Endothelial cell of umbilical vein (primary cell): ENCODE measurements around the gene DLST.

Source experiments
- CTCF ChIP-seq, 2 donors: IDR thresholded peaks; 1 replicate in 1 of 2; 2 replicates in 1 of 2; pipeline ENCODE4 v1.5.1; 2011; ENCODE audit warnings: low read length in 2 of 2, mild to moderate bottlenecking in 2 of 2, moderate library complexity in 2 of 2, control low read depth in 1 of 2, inconsistent platforms in 1 of 2, low read depth in 1 of 2; ENCODE audit not compliant: insufficient read depth in 1 of 2; ENCODE audit errors: extremely low read depth in 1 of 2
- EZH2 ChIP-seq: IDR thresholded peaks from 2 replicates; pipeline ENCODE4 v1.6.1; 2012; ENCODE audit warnings: borderline replicate concordance, low read depth, mild to moderate bottlenecking, moderate library complexity, low read length, inconsistent platforms; ENCODE audit not compliant: severe bottlenecking
- FOS ChIP-seq: IDR thresholded peaks from 2 replicates; pipeline ENCODE4 v1.6.1; 2011; ENCODE audit warnings: mild to moderate bottlenecking, low read length, moderate library complexity, borderline replicate concordance; ENCODE audit not compliant: insufficient read depth
- JUN ChIP-seq: IDR thresholded peaks from 2 replicates; pipeline ENCODE4 v1.6.1; 2011; ENCODE audit warnings: borderline replicate concordance, low read depth; ENCODE audit not compliant: insufficient read length, insufficient read depth
- POLR2A ChIP-seq: IDR thresholded peaks from 2 replicates; pipeline ENCODE4 v1.6.1; 2012; ENCODE audit warnings: low read depth, mild to moderate bottlenecking, control low read depth, low read length
- POLR2AphosphoS5 ChIP-seq: IDR thresholded peaks from 2 replicates; pipeline ENCODE4 v1.6.1; 2012; ENCODE audit warnings: low read depth, mild to moderate bottlenecking, control low read depth, low read length, moderate library complexity; ENCODE audit not compliant: insufficient read depth

DNA sequence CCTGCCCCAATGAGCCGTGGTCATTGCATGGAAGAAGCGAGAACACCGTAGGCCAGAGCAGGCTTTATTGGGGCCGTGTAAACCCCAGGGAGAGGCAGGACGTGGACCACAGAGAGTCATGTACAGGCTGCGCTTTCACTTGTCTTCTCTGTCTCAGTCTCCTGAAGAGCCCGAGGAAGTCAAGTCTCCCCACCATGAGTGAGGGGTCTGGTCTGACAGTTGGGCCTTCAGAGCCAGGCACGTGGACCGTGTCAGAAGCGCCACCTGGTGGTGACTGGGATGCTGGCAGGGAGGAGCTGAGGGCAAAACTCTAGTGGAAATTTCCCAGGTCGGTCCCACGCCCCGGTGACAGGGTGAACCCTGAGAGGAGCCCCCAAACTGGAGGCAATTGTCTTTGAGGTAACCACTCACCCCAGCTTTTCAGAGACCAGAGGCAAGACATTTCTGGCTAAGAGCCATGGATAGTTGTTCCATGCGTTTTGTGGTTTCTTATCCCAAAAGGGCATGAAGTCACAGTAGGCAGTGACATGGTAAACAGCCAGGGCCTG, 24.0 kb downstream of the DLST start:
- TF ChIP-seq CTCF (IDR thresholded peaks at IDR 0.05; ENCODE audit: extremely low read depth in 1 of 2, insufficient read depth in 1 of 2, low read depth in 1 of 2, low read length in 2 of 2): peak; percentile 94 to 95
- no peak for TF ChIP-seq POLR2A
- no peak for TF ChIP-seq FOS
- TF ChIP-seq JUN: no peak
- no peak for TF ChIP-seq EZH2
- TF ChIP-seq POLR2AphosphoS5: peak; percentile 29
